Activated CD4-positive, alpha-beta T cell treated with anti-CD3 and anti-CD28 coated beads, Interleukin-2, amount 10 ng/mL, durations not matched to agents 7 days and 5 days (primary cell): ENCODE results near the gene PTPRG. TPM values are rescaled to one million over a fixed set of nuclear protein-coding genes. Genes with fewer than 3 reads are reported as not detected.

Experiments used
- CTCF ChIA-PET: fragments of 350-600 bp; sonication (Branson Sonifier 250); formaldehyde crosslinking; loops from one replicate; lab custom pipeline; 2021; ENCODE audit warnings: antibody characterized with exemption; lab: Charles Lee
- POLR2A ChIA-PET: fragments of 350-600 bp; sonication (Branson Sonifier 250); formaldehyde crosslinking; loops from one replicate; lab custom pipeline; 2021; ENCODE audit warnings: antibody characterized with exemption; lab: Charles Lee
- DNase-seq: peaks from one replicate; pipeline ENCODE4 v3.0.0-alpha.2; 2020
- H3K27ac Mint-ChIP-seq: one replicate; pipeline ENCODE4 v1.8.0; 2021; ENCODE audit warnings: mild to moderate bottlenecking, moderate library complexity, mixed read lengths
- H3K27me3 Mint-ChIP-seq: one replicate; pipeline ENCODE4 v1.8.0; 2021; ENCODE audit warnings: mixed read lengths
- H3K36me3 Mint-ChIP-seq: one replicate; pipeline ENCODE4 v1.8.0; 2021; ENCODE audit warnings: low read depth, mixed read lengths
- H3K4me1 Mint-ChIP-seq: one replicate; pipeline ENCODE4 v1.8.0; 2021; ENCODE audit warnings: mixed read lengths
- H3K4me3 Mint-ChIP-seq: one replicate; pipeline ENCODE4 v1.8.0; 2021; ENCODE audit warnings: mild to moderate bottlenecking, moderate library complexity, mixed read lengths
- H3K9me3 Mint-ChIP-seq: one replicate; pipeline ENCODE4 v1.8.0; 2021; ENCODE audit warnings: mixed read lengths
- total RNA-seq, 2 experiments: library from RNA; stranded (reverse); gene quantifications; one replicate each; pipeline ENCODE4 v1.2.3, GENCODE V29; 2021

The PTPRG gene
- total RNA-seq, 2 experiments from 2014 or later = not detected

DNA sequence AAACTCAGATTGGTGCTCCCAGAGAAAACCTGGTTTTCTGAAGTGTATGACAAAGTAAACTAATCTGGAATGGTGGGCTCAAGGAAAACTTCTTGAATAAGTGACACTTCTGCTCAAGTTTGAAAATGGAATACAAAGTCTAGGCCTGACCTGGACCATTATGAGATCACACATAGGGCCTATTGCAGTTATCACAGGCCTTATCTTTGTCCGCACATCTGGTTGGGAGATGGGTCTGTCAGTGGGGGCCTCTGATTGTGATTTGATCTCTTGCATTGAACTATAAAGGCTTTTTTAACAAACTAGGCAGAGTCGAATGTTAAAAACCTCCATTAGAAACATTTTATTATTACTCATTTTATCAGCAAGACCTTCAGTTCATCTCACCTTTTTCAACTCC lies 405.6 kb downstream of the PTPRG start:
- H3K4me1 Mint-ChIP-seq = no peaks in the 10 kb centered on the region
- ChIA-PET CTCF (no interaction called here), POLR2A (no interaction called here)
- no peak overlapping the region for H3K27ac Mint-ChIP-seq
- DNase-seq = no peak
- no peaks in the 10 kb centered on the region for H3K27me3 Mint-ChIP-seq
- no peaks in the 10 kb centered on the region for H3K9me3 Mint-ChIP-seq
- H3K36me3 Mint-ChIP-seq = no peaks in the 10 kb centered on the region
- H3K4me3 Mint-ChIP-seq = no peak overlapping the region

DNA sequence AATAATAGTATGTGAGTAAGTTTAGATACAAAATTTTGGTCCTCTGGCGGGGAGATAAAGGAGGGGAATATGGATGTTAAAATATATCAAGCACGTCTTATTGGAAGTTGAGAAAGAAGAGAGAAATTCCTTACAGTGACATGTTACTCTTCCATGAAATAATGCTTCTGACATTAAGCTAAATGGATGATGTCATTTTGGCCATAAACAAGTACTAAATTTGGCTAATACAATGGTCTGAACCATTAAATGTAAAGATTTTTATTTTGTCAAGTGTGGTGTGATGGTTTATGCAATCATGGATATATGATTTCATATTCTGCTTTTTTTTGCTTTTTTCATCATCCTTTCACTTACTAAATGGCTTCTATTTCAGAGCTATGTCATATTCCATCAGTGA lies 406.6 kb downstream of the PTPRG start:
- Mint-ChIP-seq H3K9me3 (no peaks in the 10 kb centered on the region), H3K27me3 (no peaks in the 10 kb centered on the region), H3K36me3 (no peaks in the 10 kb centered on the region), H3K4me1 (no peaks in the 10 kb centered on the region), H3K4me3 (no peak overlapping the region), H3K27ac (no peak overlapping the region)
- ChIA-PET POLR2A (no interaction called here), CTCF (no interaction called here)
- no peak for DNase-seq

DNA sequence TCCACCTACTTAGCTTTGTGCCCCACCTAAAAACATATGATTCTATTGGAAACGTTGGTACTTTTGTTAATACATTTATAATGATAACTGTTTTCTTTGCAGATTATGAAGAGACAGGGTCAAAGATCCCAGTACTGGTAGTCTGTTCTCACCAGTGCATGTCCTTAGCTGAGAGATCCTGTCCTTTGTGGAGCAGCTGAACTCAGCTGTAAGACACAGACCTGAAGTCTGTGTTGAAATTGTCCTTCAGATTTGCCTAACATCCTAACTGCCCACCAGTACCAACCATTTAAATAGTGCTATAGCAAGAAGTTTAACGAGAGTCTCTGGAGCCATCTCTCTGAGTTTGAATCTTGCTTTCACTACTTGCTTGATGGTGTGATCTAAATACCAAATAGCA lies 413.3 kb downstream of the PTPRG start:
- Mint-ChIP-seq H3K27me3 (no peaks in the 10 kb centered on the region), H3K36me3 (no peaks in the 10 kb centered on the region), H3K27ac (no peak overlapping the region), H3K4me1 (no peaks in the 10 kb centered on the region), H3K9me3 (no peaks in the 10 kb centered on the region), H3K4me3 (no peak overlapping the region)
- CTCF ChIA-PET = no interaction called here
- DNase-seq = no peak
- POLR2A ChIA-PET = no interaction called here

DNA sequence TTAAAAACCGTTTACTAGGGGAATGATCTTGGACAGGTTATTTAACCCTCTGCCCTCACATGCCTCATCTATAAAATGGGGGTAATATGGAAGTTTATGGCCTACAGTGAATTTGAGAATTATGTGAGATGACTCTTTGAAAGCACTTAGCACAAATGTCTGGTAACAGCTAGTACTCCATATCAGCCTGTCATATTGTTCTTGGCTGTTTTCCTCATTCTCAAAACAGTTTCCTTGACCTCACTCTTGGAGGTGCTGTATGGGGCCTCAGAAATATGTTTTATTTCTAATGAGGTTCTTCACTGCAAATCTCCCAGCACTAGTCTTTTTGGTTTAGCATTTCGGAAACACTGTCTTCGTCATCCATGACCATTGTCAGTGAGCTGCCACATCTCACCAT lies 413.8 kb downstream of the PTPRG start:
- Mint-ChIP-seq H3K9me3 (no peaks in the 10 kb centered on the region), H3K27ac (no peak overlapping the region), H3K4me3 (no peak overlapping the region), H3K36me3 (no peaks in the 10 kb centered on the region), H3K4me1 (no peaks in the 10 kb centered on the region), H3K27me3 (peaks cover 2% of the 10 kb centered on the region)
- ChIA-PET POLR2A (no interaction called here), CTCF (no interaction called here)
- no peak for DNase-seq

DNA sequence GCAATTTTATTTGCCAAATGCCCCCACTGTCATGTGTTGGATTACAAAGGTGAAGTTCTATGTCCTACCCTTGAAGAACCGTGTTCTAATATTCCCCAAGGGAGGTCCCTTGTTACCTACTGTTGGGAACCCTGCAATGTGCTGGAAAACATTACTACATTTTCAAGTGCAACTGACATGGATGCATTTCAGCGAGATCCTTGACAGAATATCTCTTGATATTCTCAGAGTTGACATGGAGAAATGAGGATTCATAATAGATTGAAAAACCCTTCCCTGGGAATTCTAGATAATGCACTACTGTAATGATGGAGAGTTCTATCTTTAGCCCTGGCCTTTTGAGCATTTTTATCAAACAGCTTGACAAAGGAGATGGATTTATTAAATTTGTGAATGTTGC lies 414.6 kb downstream of the PTPRG start:
- no peaks in the 10 kb centered on the region for H3K4me1 Mint-ChIP-seq
- H3K27ac Mint-ChIP-seq = no peak overlapping the region
- no peak for DNase-seq
- peaks cover 3% of the 10 kb centered on the region for H3K27me3 Mint-ChIP-seq
- H3K9me3 Mint-ChIP-seq = no peaks in the 10 kb centered on the region
- ChIA-PET CTCF (no interaction called here), POLR2A (no interaction called here)
- no peak overlapping the region for H3K4me3 Mint-ChIP-seq
- no peaks in the 10 kb centered on the region for H3K36me3 Mint-ChIP-seq

DNA sequence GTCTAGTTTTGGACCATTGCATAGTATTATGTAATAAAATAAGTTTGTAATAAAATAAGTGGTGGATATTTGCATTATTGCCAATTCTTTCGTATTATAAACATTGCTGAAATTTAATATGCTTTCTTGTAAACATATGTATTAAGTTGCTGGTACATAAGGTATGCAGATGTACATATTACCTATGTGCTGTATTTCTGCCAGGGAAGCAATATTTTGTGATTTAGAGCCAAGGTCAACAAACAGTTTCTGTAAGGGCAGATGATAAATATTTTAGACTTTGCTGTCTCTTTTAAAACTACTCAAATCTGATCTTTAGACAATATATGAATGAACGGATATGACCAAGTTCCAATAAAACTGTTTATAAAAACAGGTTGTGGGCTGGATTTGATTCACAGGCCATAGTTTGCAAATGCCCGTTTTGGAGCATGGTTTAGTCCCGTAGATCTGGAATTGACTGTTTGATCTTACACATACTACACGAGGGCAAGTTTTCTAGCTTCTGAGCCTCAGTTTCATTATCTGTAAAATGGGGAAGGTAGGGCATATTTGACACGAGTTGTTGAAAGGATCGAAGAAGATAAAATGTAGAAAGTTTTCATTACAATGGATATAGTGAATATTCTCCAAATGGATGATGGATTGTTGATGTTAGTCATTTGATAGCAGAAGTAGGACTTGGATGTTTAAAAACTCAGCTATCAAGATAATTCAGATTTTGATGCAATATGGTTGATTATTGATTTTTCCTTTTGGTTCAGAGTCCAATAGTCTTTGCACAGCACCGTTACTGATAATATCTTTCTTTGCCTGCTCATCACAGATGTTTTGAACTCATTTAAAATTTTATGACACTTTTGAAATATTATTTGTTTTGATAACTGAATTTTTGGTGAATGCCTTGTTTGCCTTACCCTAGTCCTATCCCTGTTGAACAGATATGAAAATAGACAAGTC lies 417.4 kb downstream of the PTPRG start:
- Mint-ChIP-seq H3K9me3 (no peaks in the 10 kb centered on the region), H3K4me1 (no peaks in the 10 kb centered on the region), H3K27ac (no peak overlapping the region), H3K36me3 (no peaks in the 10 kb centered on the region), H3K4me3 (no peak overlapping the region), H3K27me3 (peaks cover 3% of the 10 kb centered on the region)
- DNase-seq = no peak
- CTCF ChIA-PET = no interaction called here
- POLR2A ChIA-PET = no interaction called here

DNA sequence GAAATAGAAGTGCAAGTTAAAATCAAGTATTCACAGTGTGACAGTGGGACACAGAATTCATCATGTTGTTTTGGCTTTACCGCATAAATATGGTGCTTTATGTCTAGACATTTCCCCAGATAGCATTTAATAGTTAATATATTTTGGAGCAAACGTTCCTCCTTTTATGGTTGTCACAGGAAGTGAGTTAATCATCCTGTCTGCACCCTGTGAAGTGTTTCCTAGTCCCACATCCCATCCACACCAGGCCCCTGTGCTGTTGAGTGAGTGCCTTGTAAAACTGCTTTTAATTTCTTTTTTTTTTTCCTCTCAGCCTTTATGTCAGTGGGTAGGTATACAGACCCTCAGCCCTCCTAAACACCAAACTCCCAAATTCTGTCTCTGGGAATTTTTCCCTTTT lies 418.3 kb downstream of the PTPRG start:
- ChIA-PET POLR2A (no interaction called here), CTCF (no interaction called here)
- no peaks in the 10 kb centered on the region for H3K36me3 Mint-ChIP-seq
- peaks cover 3% of the 10 kb centered on the region for H3K27me3 Mint-ChIP-seq
- H3K27ac Mint-ChIP-seq = no peak overlapping the region
- no peaks in the 10 kb centered on the region for H3K9me3 Mint-ChIP-seq
- H3K4me3 Mint-ChIP-seq = no peak overlapping the region
- H3K4me1 Mint-ChIP-seq = no peaks in the 10 kb centered on the region
- no peak for DNase-seq

DNA sequence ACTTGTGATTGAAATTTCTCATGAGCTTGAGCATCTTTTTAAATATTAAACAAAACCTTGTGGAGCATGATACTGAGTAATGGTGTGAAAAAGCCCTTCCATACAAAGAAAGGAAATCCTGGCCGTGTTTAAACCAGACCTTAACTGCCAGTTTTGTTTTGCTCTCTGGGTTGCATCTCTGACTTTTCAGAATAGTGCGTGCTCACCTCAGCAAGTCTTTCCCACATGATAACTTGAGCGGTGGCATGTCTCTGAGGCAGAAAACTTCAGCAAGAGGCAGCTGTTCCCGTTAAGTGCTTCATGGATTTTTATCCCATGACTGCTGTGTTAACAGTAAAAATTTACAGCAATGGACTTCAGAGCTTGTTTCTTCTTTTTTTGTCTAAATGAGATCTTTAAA lies 418.7 kb downstream of the PTPRG start:
- Mint-ChIP-seq H3K4me3 (no peak overlapping the region), H3K27me3 (peaks cover 3% of the 10 kb centered on the region), H3K36me3 (no peaks in the 10 kb centered on the region), H3K4me1 (no peaks in the 10 kb centered on the region), H3K27ac (no peak overlapping the region), H3K9me3 (no peaks in the 10 kb centered on the region)
- no peak for DNase-seq
- ChIA-PET CTCF (no interaction called here), POLR2A (no interaction called here)

DNA sequence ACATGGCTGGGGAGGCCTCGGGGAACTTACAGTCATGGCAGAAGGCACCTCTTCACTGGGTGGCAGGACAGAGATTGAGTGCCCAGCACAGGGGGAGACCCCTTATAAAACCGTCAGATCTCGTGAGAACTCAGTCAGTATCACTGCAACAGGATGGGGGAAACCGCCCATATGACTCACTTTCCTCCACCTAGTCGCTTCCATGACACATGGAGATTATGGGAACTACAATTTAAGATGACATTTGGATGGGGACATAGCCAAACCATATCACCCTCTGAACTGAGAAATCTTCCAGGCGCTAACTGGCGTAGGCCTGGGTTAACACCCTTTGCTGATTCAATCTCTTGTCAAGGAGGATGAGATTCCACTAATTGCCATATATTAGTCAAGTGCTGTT lies 419.7 kb downstream of the PTPRG start:
- ChIA-PET POLR2A (no interaction called here), CTCF (no interaction called here)
- H3K4me1 Mint-ChIP-seq = no peaks in the 10 kb centered on the region
- H3K27ac Mint-ChIP-seq = no peak overlapping the region
- peaks cover 3% of the 10 kb centered on the region for H3K27me3 Mint-ChIP-seq
- DNase-seq = no peak
- no peaks in the 10 kb centered on the region for H3K9me3 Mint-ChIP-seq
- no peak overlapping the region for H3K4me3 Mint-ChIP-seq
- no peaks in the 10 kb centered on the region for H3K36me3 Mint-ChIP-seq

DNA sequence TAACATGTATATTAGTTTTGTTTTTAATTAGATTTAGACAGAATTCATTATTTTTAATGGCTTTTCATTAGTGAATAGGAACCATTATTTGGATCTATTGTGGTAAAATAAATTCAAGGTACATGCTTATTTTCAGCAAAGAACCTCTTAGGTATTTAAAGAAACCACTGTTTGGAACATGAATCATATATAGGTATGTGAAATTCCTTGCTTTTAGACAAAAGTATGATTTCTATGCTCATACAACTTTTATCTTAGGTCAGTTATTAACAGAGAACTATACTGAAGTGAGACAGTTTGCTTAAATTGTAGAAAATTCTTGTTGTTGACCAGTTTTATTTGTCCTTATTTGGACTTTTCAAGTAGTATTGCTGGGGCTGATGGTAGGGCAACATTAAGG lies 422.1 kb downstream of the PTPRG start:
- Mint-ChIP-seq H3K4me1 (no peaks in the 10 kb centered on the region), H3K9me3 (no peaks in the 10 kb centered on the region), H3K4me3 (no peak overlapping the region), H3K27ac (no peak overlapping the region), H3K27me3 (peaks cover 3% of the 10 kb centered on the region), H3K36me3 (no peaks in the 10 kb centered on the region)
- DNase-seq = no peak
- CTCF ChIA-PET = no interaction called here
- POLR2A ChIA-PET = no interaction called here

DNA sequence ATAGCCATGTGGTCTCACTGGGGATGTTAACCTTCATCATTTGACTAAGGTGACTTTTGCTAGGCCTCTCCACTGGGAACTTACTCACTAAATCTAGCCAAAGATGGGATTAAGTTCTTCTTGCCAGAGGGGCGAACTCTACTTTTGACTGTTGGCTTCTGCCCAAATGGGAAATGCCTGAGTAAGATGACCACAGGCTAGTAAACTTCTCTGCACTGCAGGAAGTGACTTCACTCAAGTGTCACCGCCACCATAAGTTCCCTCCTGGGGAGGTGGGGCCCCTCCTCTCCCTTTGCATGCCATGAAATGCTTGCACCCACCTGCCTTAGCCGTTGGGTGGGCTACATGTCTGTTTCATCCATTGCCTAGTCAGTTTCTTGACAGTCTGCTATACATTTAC lies 423.6 kb downstream of the PTPRG start:
- no peak overlapping the region for H3K27ac Mint-ChIP-seq
- H3K4me1 Mint-ChIP-seq = no peaks in the 10 kb centered on the region
- no peak overlapping the region for H3K4me3 Mint-ChIP-seq
- ChIA-PET CTCF (no interaction called here), POLR2A (no interaction called here)
- H3K27me3 Mint-ChIP-seq = peaks cover 3% of the 10 kb centered on the region
- DNase-seq = no peak
- H3K36me3 Mint-ChIP-seq = no peaks in the 10 kb centered on the region
- H3K9me3 Mint-ChIP-seq = no peaks in the 10 kb centered on the region

DNA sequence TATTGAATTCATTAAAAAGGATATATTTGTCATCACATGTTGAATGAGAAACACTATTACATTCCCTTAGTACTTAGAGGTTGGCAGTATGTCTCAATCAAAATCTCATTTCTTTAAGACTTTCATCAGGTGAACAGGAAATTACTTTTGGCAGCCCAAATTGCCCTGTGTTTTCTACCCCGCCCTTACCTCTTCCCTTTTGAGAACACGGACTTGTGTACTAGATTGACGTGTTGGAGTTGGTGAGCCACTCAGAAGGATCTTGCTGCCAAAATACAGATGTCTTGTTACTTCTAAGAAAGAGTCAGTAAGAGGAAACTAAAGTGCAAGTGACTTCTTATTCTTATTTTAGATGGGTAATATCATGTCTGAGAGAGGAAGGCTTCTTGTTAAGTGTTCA lies 425.1 kb downstream of the PTPRG start:
- POLR2A ChIA-PET = no interaction called here
- no peaks in the 10 kb centered on the region for H3K9me3 Mint-ChIP-seq
- H3K27ac Mint-ChIP-seq = no peak overlapping the region
- DNase-seq = no peak
- no peak overlapping the region for H3K4me3 Mint-ChIP-seq
- CTCF ChIA-PET = no interaction called here
- no peaks in the 10 kb centered on the region for H3K4me1 Mint-ChIP-seq
- no peaks in the 10 kb centered on the region for H3K36me3 Mint-ChIP-seq
- no peaks in the 10 kb centered on the region for H3K27me3 Mint-ChIP-seq

DNA sequence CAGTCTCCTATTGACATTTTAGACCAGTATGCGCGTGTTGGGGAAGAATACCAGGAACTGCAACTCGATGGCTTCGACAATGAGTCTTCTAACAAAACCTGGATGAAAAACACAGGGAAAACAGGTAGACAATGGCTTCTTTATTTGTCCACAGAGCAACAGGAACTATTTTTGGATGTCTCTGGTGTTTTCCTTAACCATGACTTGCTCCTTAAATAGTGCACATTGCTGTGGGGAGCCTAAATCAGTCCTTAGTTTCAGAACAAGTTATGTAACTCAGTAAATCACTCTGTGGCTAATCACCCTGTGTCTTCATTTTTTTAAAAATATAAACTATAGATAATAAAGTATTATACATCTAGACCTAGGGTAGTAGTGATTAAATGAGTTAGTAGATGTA lies 428.3 kb downstream of the PTPRG start:
- H3K27ac Mint-ChIP-seq = no peak overlapping the region
- no peak for DNase-seq
- no peaks in the 10 kb centered on the region for H3K27me3 Mint-ChIP-seq
- CTCF ChIA-PET = no interaction called here
- no peaks in the 10 kb centered on the region for H3K9me3 Mint-ChIP-seq
- no peaks in the 10 kb centered on the region for H3K4me1 Mint-ChIP-seq
- POLR2A ChIA-PET = no interaction called here
- H3K4me3 Mint-ChIP-seq = no peak overlapping the region
- H3K36me3 Mint-ChIP-seq = no peaks in the 10 kb centered on the region
